NCI-H82 (cell line): Measurements from ENCODE around the gene SIX5.
"Not testable (repeated sequence)": the region's sequence is repeated elsewhere in the genome, so short reads cannot be mapped to it uniquely, and the experiment has no call there.

Source experiments
- DNase-seq: peaks from one replicate; lab custom pipeline; 2025; lab: John Stamatoyannopoulos, UW

The SIX5 gene

GRCh38 chr19:45768984-45769782 is at the start of gene SIX5:
Gene SIX5 (minus strand): TSS chr19:45769252. CDS start chr19:45768844, 408 bp downstream.
- peak; percentile 98 for DNase-seq

- no peak for DNase-seq
These were observed 48.8 kb upstream of the SIX5 start for GRCh38 chr19:45817725-45818301.

GRCh38 chr19:45817010-45817724 is 48.1 kb upstream of the SIX5 start:
- DNase-seq = peak; percentile 97

- no peak for DNase-seq
These were observed 47.4 kb upstream of the SIX5 start for GRCh38 chr19:45816236-45817009.

- DNase-seq = no peak
These were observed 46.6 kb upstream of the SIX5 start for GRCh38 chr19:45815481-45816216.

- DNase-seq = no peak
These were observed 45.9 kb upstream of the SIX5 start, which contains the start of gene RSPH6A for GRCh38 chr19:45814851-45815480. Gene RSPH6A (minus strand): TSS chr19:45815308. CDS start chr19:45815176, 132 bp downstream.

GRCh38 chr19:45814166-45814780 is 45.2 kb upstream of the SIX5 start:
- no peak for DNase-seq

GRCh38 chr19:45812297-45812696 is 43.2 kb upstream of the SIX5 start:
- no peak for DNase-seq

GRCh38 chr19:45809643-45810159 is 40.6 kb upstream of the SIX5 start:
- DNase-seq = peak; percentile 56

- DNase-seq = no peak
These were observed 36.7 kb upstream of the SIX5 start for GRCh38 chr19:45805719-45806118.

- no peak for DNase-seq
These were observed 35.8 kb upstream of the SIX5 start for GRCh38 chr19:45804959-45805230.

GRCh38 chr19:45804140-45804958 is 35.3 kb upstream of the SIX5 start:
- DNase-seq = no peak

- no peak for DNase-seq
These were observed 32.6 kb upstream of the SIX5 start for GRCh38 chr19:45801603-45802175.

- no peak for DNase-seq
These were observed 31.1 kb upstream of the SIX5 start for GRCh38 chr19:45800070-45800553.

- not testable (repeated sequence) for DNase-seq
These were observed 30.5 kb upstream of the SIX5 start for GRCh38 chr19:45799541-45799940.

GRCh38 chr19:45798995-45799517 is 30.0 kb upstream of the SIX5 start:
- DNase-seq = peak; percentile 79

- no peak for DNase-seq
These were observed 25.6 kb upstream of the SIX5 start for GRCh38 chr19:45794627-45795026.

GRCh38 chr19:45793876-45794275 is 24.8 kb upstream of the SIX5 start:
- no peak for DNase-seq

- no peak for DNase-seq
These were observed 24.1 kb upstream of the SIX5 start for GRCh38 chr19:45793178-45793564.
